ENCODE measurements around the gene MMEL1.

The MMEL1 gene

GRCh38 chr1:2604156-2604843, 28.5 kb downstream of the MMEL1 start:
- DNase-seq = no peak

- DNase-seq = no peak
Observed at GRCh38 chr1:2603521-2604155, 29.2 kb downstream of the MMEL1 start.

- no peak for DNase-seq
Observed at GRCh38 chr1:2602866-2603520, 29.8 kb downstream of the MMEL1 start.

- no peak for DNase-seq
Observed at GRCh38 chr1:2602311-2602835, 30.4 kb downstream of the MMEL1 start.

GRCh38 chr1:2601721-2602303, 31.0 kb downstream of the MMEL1 start:
- DNase-seq = no peak

- DNase-seq = no peak
Observed at GRCh38 chr1:2598329-2598931, 34.4 kb downstream of the MMEL1 start.

- peak in 1 of 3 experiments; percentile 25 for DNase-seq
Observed at GRCh38 chr1:2597441-2598328, 35.1 kb downstream of the MMEL1 start.

GRCh38 chr1:2596530-2597333, 36.1 kb downstream of the MMEL1 start:
- DNase-seq = peak in 2 of 3 experiments; percentile 9 to 23

- no peak for DNase-seq
Observed at GRCh38 chr1:2595812-2596529, 36.8 kb downstream of the MMEL1 start.

GRCh38 chr1:2595261-2595811, 37.5 kb downstream of the MMEL1 start:
- DNase-seq = no peak

GRCh38 chr1:2594641-2595131, 38.1 kb downstream of the MMEL1 start:
- no peak for DNase-seq

GRCh38 chr1:2594001-2594640, 38.7 kb downstream of the MMEL1 start:
- peak in 1 of 3 experiments; percentile 3 for DNase-seq

- no peak for DNase-seq
Observed at GRCh38 chr1:2593251-2593878, 39.5 kb downstream of the MMEL1 start.

- DNase-seq = no peak
Observed at GRCh38 chr1:2592672-2593071, 40.1 kb downstream of the MMEL1 start.

- no peak for DNase-seq
Observed at GRCh38 chr1:2591581-2592261, 41.1 kb downstream of the MMEL1 start.

- no peak for DNase-seq
Observed at GRCh38 chr1:2591233-2591580, 41.6 kb downstream of the MMEL1 start.

- no peak for DNase-seq
Observed at GRCh38 chr1:2590233-2591141, 42.3 kb downstream of the MMEL1 start.
